Hepatocyte (in vitro differentiated cells): ENCODE measurements around the gene MR1. TPM values are rescaled to one million over a fixed set of nuclear protein-coding genes. Genes with fewer than 3 reads are reported as not detected.

Experiments used
- DNase-seq: peaks from one replicate; pipeline ENCODE4 v3.0.0-alpha.2; 2016; ENCODE audit warnings: low spot score
- H2AFZ ChIP-seq: fragments of 200-600 bp; sonication (generic); 2 replicates; pipeline ENCODE4 v1.6.0; 2016; ENCODE audit warnings: antibody characterized with exemption, mild to moderate bottlenecking
- H3K27ac ChIP-seq: fragments of 200-600 bp; sonication (generic); 2 replicates; pipeline ENCODE4 v1.5.1; 2016; ENCODE audit warnings: mild to moderate bottlenecking
- H3K27me3 ChIP-seq: fragments of 200-600 bp; sonication (generic); 2 replicates; pipeline ENCODE4 v1.6.1; 2016
- H3K36me3 ChIP-seq: fragments of 200-600 bp; sonication (generic); replicated peaks from 2 replicates; pipeline ENCODE4 v1.5.1; 2016; ENCODE audit warnings: low read depth; ENCODE audit not compliant: insufficient read depth
- H3K4me1 ChIP-seq: fragments of 200-600 bp; sonication (generic); 2 replicates; pipeline ENCODE4 v1.5.1; 2016; ENCODE audit warnings: mild to moderate bottlenecking, moderate library complexity; ENCODE audit not compliant: insufficient read depth
- H3K4me2 ChIP-seq: fragments of 200-600 bp; sonication (generic); 2 replicates; pipeline ENCODE4 v1.6.0; 2016
- H3K4me3 ChIP-seq: fragments of 200-600 bp; sonication (generic); 2 replicates; pipeline ENCODE4 v1.5.1; 2016; ENCODE audit warnings: mild to moderate bottlenecking
- H3K79me2 ChIP-seq: fragments of 200-600 bp; sonication (generic); 2 replicates; pipeline ENCODE4 v1.6.0; 2017; ENCODE audit warnings: mild to moderate bottlenecking
- H3K9me2 ChIP-seq: fragments of 200-600 bp; sonication (generic); replicated peaks from 2 replicates; pipeline ENCODE4 v1.6.0; 2017; ENCODE audit warnings: mild to moderate bottlenecking; ENCODE audit not compliant: insufficient read depth
- H3K9me3 ChIP-seq: fragments of 200-600 bp; sonication (generic); 2 replicates; pipeline ENCODE4 v1.5.1; 2016; ENCODE audit warnings: low read depth, mild to moderate bottlenecking
- H4K20me1 ChIP-seq: fragments of 200-600 bp; sonication (generic); 2 replicates; pipeline ENCODE4 v1.6.0; 2016; ENCODE audit warnings: mild to moderate bottlenecking; ENCODE audit not compliant: insufficient read depth, poor library complexity, severe bottlenecking
- EZH2 ChIP-seq: fragments of 200-600 bp; sonication (generic); IDR thresholded peaks from 2 replicates; pipeline ENCODE4 v1.6.1; 2016; ENCODE audit warnings: antibody characterized with exemption, mild to moderate bottlenecking, borderline replicate concordance
- EZH2phosphoT487 ChIP-seq: fragments of 200-600 bp; sonication (generic); IDR thresholded peaks from one replicate; pipeline ENCODE4 v1.6.1; 2018; ENCODE audit warnings: antibody characterized with exemption, mild to moderate bottlenecking, low read depth, moderate library complexity; ENCODE audit not compliant: unreplicated experiment, severe bottlenecking
- WGBS: methylation state at CpG from one replicate; pipeline ENCODE4 v1.1.6; 2016; ENCODE audit warnings: low lambda C conversion rate; ENCODE audit errors: missing lambda C conversion rate; 5-methylcytosine and 5-hydroxymethylcytosine counted together
- polyA plus RNA-seq: library from polyadenylated mRNA; unstranded; fragments of >200 nt; fragmentation: Nextera tagmentation; extraction: Ambion mirVana; gene quantifications from 2 replicates; pipeline ENCODE4 v1.2.1, GENCODE V29; 2016
- total RNA-seq: library from RNA; depleted of rRNA; stranded (reverse); fragments of >200 nt; gene quantifications from 2 replicates; pipeline ENCODE4 v1.2.3, GENCODE V29; 2014
- TF ChIP-seq, protein P1 (sequence below): fragments of 200-600 bp; sonication (generic); IDR thresholded peaks from 2 replicates; pipeline ENCODE4 v1.5.1; 2016; ENCODE audit warnings: antibody characterized with exemption, mild to moderate bottlenecking; ENCODE audit not compliant: poor library complexity

The MR1 gene
- total and polyA plus RNA-seq, 2 experiments from 2014 or later, result 8.9 to 10.6 TPM

DNA sequence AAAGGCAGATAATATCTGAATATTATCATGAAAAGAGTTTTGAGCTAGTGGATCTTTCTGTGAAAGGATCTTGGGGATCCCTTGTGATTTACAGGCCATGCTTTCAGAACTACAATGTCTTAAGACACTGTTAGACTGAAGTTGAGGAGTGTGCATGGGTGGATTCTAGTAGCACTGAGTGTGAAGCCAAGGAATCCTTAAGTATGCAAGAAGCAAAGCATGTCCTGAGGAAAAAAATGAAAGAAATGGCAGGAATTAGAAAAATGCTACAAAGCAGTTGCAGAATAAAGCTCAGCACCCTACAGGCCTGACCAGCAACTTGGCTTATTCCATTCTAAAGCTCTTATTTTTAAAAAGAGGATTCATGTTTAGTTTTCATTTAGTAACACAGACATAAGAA lies 23.0 kb upstream of the MR1 start:
- H3K36me3 ChIP-seq, result no peaks in the 10 kb centered on the region
- no peak overlapping the region for H2AFZ ChIP-seq
- no peaks in the 10 kb centered on the region for H3K9me2 ChIP-seq
- TF ChIP-seq EZH2 (no peak), EZH2phosphoT487 (no peak)
- TF ChIP-seq, protein P1, sequence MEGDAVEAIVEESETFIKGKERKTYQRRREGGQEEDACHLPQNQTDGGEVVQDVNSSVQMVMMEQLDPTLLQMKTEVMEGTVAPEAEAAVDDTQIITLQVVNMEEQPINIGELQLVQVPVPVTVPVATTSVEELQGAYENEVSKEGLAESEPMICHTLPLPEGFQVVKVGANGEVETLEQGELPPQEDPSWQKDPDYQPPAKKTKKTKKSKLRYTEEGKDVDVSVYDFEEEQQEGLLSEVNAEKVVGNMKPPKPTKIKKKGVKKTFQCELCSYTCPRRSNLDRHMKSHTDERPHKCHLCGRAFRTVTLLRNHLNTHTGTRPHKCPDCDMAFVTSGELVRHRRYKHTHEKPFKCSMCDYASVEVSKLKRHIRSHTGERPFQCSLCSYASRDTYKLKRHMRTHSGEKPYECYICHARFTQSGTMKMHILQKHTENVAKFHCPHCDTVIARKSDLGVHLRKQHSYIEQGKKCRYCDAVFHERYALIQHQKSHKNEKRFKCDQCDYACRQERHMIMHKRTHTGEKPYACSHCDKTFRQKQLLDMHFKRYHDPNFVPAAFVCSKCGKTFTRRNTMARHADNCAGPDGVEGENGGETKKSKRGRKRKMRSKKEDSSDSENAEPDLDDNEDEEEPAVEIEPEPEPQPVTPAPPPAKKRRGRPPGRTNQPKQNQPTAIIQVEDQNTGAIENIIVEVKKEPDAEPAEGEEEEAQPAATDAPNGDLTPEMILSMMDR, result no peak
- H4K20me1 ChIP-seq, result peaks cover 22% of the 10 kb centered on the region
- no peak overlapping the region for H3K4me2 ChIP-seq
- H3K27ac ChIP-seq, result no peak overlapping the region
- H3K4me3 ChIP-seq, result no peak overlapping the region
- H3K4me1 ChIP-seq, result peaks cover 5% of the 10 kb centered on the region
- no peaks in the 10 kb centered on the region for H3K27me3 ChIP-seq
- no peaks in the 10 kb centered on the region for H3K9me3 ChIP-seq
- DNase-seq, result no peak
- H3K79me2 ChIP-seq, result peaks cover 100% of the 10 kb centered on the region

GRCh38 chr1:181011301-181012202 lies 22.2 kb upstream of the MR1 start:
- Histone ChIP-seq H4K20me1 (peaks cover 24% of the 10 kb centered on the region), H3K79me2 (peaks cover 100% of the 10 kb centered on the region), H3K27ac (peak overlapping the region; percentile 18), H3K9me2 (no peaks in the 10 kb centered on the region), H3K9me3 (no peaks in the 10 kb centered on the region), H2AFZ (no peak overlapping the region), H3K4me3 (no peak overlapping the region), H3K4me2 (no peak overlapping the region), H3K4me1 (peaks cover 5% of the 10 kb centered on the region), H3K27me3 (no peaks in the 10 kb centered on the region), H3K36me3 (no peaks in the 10 kb centered on the region)
- DNase-seq, result no peak
- 95% methylated on average over 3 of the region's 3 CpGs for WGBS
- TF ChIP-seq EZH2 (no peak), EZH2phosphoT487 (no peak)
- TF ChIP-seq, protein P1, result no peak

DNA sequence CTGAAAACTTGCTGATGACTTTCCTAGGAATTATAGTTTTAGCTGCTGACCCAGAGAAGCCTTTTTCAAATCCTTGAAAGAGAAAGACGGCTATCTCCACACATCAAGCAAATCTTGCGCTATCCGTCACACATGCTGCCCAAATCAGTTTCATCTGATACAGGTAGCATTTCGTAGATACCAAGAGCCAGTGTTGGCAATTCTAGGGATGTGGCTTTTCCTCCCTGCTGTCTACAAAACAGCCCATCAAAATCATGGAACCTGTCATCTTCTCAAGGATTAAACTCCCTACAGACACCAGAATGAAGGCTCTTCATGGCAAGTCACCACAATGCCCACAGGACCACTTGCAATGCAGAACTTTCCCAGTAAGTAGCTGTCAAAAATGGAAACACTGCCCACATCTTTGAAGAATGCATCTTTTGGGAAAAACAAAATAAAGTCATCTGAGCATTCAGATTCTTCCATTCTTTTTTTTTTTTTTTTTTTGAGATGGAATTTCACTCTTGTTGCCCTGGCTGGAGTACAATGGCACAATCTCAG lies 21.5 kb upstream of the MR1 start:
- 98% methylated on average over 4 of the region's 4 CpGs for WGBS
- Histone ChIP-seq H3K4me3 (no peak overlapping the region), H3K9me3 (no peaks in the 10 kb centered on the region), H3K27me3 (no peaks in the 10 kb centered on the region), H3K4me1 (peaks cover 5% of the 10 kb centered on the region), H4K20me1 (peaks cover 24% of the 10 kb centered on the region), H2AFZ (no peak overlapping the region), H3K36me3 (no peaks in the 10 kb centered on the region), H3K27ac (no peak overlapping the region), H3K9me2 (no peaks in the 10 kb centered on the region), H3K79me2 (peaks cover 99% of the 10 kb centered on the region), H3K4me2 (no peak overlapping the region)
- DNase-seq, result no peak
- no peak for TF ChIP-seq EZH2phosphoT487
- TF ChIP-seq EZH2, result no peak
- TF ChIP-seq, protein P1, result no peak
